ENCODE results near the gene CACNA2D2. TPM values are rescaled to one million over a fixed set of nuclear protein-coding genes. Genes with fewer than 3 reads are reported as not detected.

CACNA2D2 gene
- total RNA-seq, 1 experiment from 2014 or later, result 27.7 TPM

GRCh38 chr3:50319894-50320625 is 183.4 kb downstream of the CACNA2D2 start:
- no peak overlapping the region for H2BK120ac ChIP-seq (ENCODE audit: low read depth, low read length, poor library complexity, severe bottlenecking)
- no peak overlapping the region for H3K4ac ChIP-seq (ENCODE audit: low read depth, low read length)
- Mint-ChIP-seq H3K9me3 (no peaks in the 10 kb centered on the region), H3K4me3 (peak overlapping the region; percentile 85 to 97), H3K36me3 (ENCODE audit: insufficient read depth in 1 of 3, low read depth in 3 of 3) (peaks cover 42 to 59% (median 46%) of the 10 kb centered on the region in 3 experiments), H3K27ac (peak overlapping the region in 2 of 3 experiments; percentile 92 to 93; a peak in 3 of 7 replicates), H3K4me1 (peaks cover 27 to 42% of the 10 kb centered on the region in 2 experiments), H3K27me3 (ENCODE audit: low read depth) (no peaks in the 10 kb centered on the region)
- no peak for DNase-seq
- H3K79me2 ChIP-seq (ENCODE audit: insufficient read depth, low read length), result peaks cover 5% of the 10 kb centered on the region; the same call in 1 of the 2 replicates
- H4K20me1 ChIP-seq (ENCODE audit: control insufficient read depth, insufficient read depth, insufficient read length), result no peaks in the 10 kb centered on the region
- H3K18ac ChIP-seq (ENCODE audit: insufficient read length, low read depth, low read length), result no peak overlapping the region
- H2BK5ac ChIP-seq (ENCODE audit: insufficient read length, low read length), result no peak overlapping the region
- H4K5ac ChIP-seq (ENCODE audit: insufficient read length, low read depth, low read length), result no peak overlapping the region
- peaks cover 15% of the 10 kb centered on the region for H3K23me2 ChIP-seq (ENCODE audit: insufficient read length, low read depth, low read length, poor library complexity, severe bottlenecking)
- no peak overlapping the region for H2BK15ac ChIP-seq (ENCODE audit: low read depth, low read length)
- no peak overlapping the region for H3K56ac ChIP-seq (ENCODE audit: insufficient read length, low read depth, low read length)
- H4K8ac ChIP-seq (replicated peaks; ENCODE audit: insufficient read length, low read depth, low read length), result no peak overlapping the region
- no peak overlapping the region for H2BK12ac ChIP-seq (ENCODE audit: insufficient read length, low read depth, low read length)
- H3T11ph ChIP-seq (ENCODE audit: low read length), result no peak overlapping the region
- no peak overlapping the region for H3K14ac ChIP-seq (ENCODE audit: insufficient read depth, low read length)
- H3K9ac ChIP-seq (ENCODE audit: extremely low read depth, insufficient read length, low read length), result peak overlapping the region; percentile 72
- no peak overlapping the region for H3K23ac ChIP-seq (ENCODE audit: insufficient read length, low read depth, low read length)
- peaks cover 6% of the 10 kb centered on the region; the same call in 1 of the 2 replicates for H3K4me1 ChIP-seq (ENCODE audit: insufficient read depth, low read length)
- H3K9me3 ChIP-seq (ENCODE audit: control insufficient read depth, low read depth, low read length), result no peaks in the 10 kb centered on the region
- no peak overlapping the region for H2AK5ac ChIP-seq (ENCODE audit: insufficient read length, low read length)
- H3K27me3 ChIP-seq (ENCODE audit: insufficient read depth, low read length), result no peaks in the 10 kb centered on the region
- no peak overlapping the region for H2AFZ ChIP-seq (ENCODE audit: low read length)
- H3K4me2 ChIP-seq (ENCODE audit: insufficient read depth, insufficient read length, low read length), result peak overlapping the region; percentile 83
- no peak for TF ChIP-seq CTCF (conservative IDR thresholded peaks at IDR 0.05)
- no peaks in the 10 kb centered on the region for H3K79me1 ChIP-seq (ENCODE audit: insufficient read depth, low read depth, low read length, poor library complexity, severe bottlenecking)
- no peak overlapping the region for H4K91ac ChIP-seq (ENCODE audit: insufficient read length, low read depth, low read length)
- no peak overlapping the region for H3K27ac ChIP-seq (ENCODE audit: insufficient read length, low read depth, low read length)
- WGBS (ENCODE audit: extremely low coverage, insufficient read length, low lambda C conversion rate), result no CpG with 5 or more reads among the region's 29 CpGs
- no peak overlapping the region for H2BK20ac ChIP-seq (ENCODE audit: low read depth, low read length, poor library complexity, severe bottlenecking)
